ENCODE measurements around the gene CDH15. TPM values are rescaled to one million over a fixed set of nuclear protein-coding genes. Genes with fewer than 3 reads are reported as not detected.

Gene CDH15
- total and polyA plus RNA-seq, 2 of the 13 experiments (the other 11 are each of a cell fraction or from before 2014, with no cell fraction given) = 0.74 to 2.2 TPM

DNA sequence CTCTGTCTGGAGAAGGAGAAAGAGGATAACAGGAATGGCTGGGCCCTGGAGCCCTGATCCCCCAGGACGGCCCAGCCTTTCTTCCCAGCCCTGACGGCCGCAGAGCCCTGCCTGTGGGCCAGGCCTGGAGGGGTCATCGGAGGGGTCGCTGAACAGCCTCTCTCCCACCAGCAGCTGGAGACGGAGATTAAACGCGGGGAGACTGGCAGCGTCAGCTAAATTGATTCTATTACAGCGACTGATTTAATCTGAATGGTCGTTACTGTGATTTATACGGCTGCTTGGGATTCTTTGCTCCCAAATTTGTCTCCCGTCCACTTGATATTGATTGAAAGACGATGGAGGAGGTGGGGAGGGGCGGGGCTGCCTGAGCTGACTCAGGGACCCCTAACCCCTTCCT lies 7.1 kb upstream of the CDH15 start (continued):
- TF ChIP-seq, protein P1, sequence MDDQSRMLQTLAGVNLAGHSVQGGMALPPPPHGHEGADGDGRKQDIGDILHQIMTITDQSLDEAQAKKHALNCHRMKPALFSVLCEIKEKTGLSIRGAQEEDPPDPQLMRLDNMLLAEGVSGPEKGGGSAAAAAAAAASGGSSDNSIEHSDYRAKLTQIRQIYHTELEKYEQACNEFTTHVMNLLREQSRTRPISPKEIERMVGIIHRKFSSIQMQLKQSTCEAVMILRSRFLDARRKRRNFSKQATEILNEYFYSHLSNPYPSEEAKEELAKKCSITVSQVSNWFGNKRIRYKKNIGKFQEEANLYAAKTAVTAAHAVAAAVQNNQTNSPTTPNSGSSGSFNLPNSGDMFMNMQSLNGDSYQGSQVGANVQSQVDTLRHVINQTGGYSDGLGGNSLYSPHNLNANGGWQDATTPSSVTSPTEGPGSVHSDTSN (CRISPR knock-in tag; IDR thresholded peaks at IDR 0.05; ENCODE audit: borderline replicate concordance) = no peak
- no peak for TF ChIP-seq ZNF530 (CRISPR knock-in tag; IDR thresholded peaks at IDR 0.05; ENCODE audit: low read depth)
- TF ChIP-seq BRCA1 (CRISPR knock-in tag; IDR thresholded peaks at IDR 0.05) = no peak
- no peak for TF ChIP-seq YEATS2 (CRISPR knock-in tag; IDR thresholded peaks at IDR 0.05; ENCODE audit: borderline replicate concordance)

- Histone ChIP-seq H3K4me3 (replicated peaks in 1 of 3; ENCODE audit: insufficient read depth in 1 of 3, low read depth in 2 of 3, low read length in 3 of 3) (no peak overlapping the region), H3K9ac (ENCODE audit: insufficient read depth, low read depth, low read length) (no peak overlapping the region), H3K27ac (ENCODE audit: extremely low read length, insufficient read depth, low read length) (no peak overlapping the region), H2AFZ (ENCODE audit: low read length) (no peak overlapping the region), H3K36me3 (replicated peaks in 1 of 2; ENCODE audit: control insufficient read depth in 1 of 2, insufficient read depth in 2 of 2, low read length in 2 of 2) (no peaks in the 10 kb centered on the region), H3K4me1 (ENCODE audit: insufficient read depth, low read length) (peaks cover 46% of the 10 kb centered on the region), H3K9me3 (ENCODE audit: low read length) (no peaks in the 10 kb centered on the region), H3K4me2 (ENCODE audit: low read depth, low read length) (no peak overlapping the region), H3K79me2 (ENCODE audit: insufficient read depth, low read length) (no peaks in the 10 kb centered on the region), H3K27me3 (ENCODE audit: control insufficient read depth in 1 of 2, insufficient read depth in 2 of 2, low read length in 2 of 2) (peaks cover 24 to 83% of the 10 kb centered on the region in 2 experiments), H4K20me1 (ENCODE audit: insufficient read depth, low read length) (peaks cover 4% of the 10 kb centered on the region; the same call in 1 of the 2 replicates)
- POLR2A ChIA-PET = no interaction called here
- TF ChIP-seq HNRNPL (IDR thresholded peaks at IDR 0.05; ENCODE audit: low read depth, low read length) (peak; percentile 64; the same call in 1 of the 2 replicates), HMGA1 (CRISPR knock-in tag; conservative IDR thresholded peaks at IDR 0.05) (no peak), ZNF687 (CRISPR knock-in tag; IDR thresholded peaks at IDR 0.05) (peak; percentile 41), HOXA3 (CRISPR knock-in tag; IDR thresholded peaks at IDR 0.05) (no peak), RBM39 (IDR thresholded peaks at IDR 0.05; ENCODE audit: low read depth, low read length, poor library complexity, severe bottlenecking) (peak; percentile 42), ZNF234 (CRISPR knock-in tag; conservative IDR thresholded peaks at IDR 0.05) (no peak), ZBTB8A (CRISPR knock-in tag; IDR thresholded peaks at IDR 0.05; ENCODE audit: borderline replicate concordance, low read depth) (no peak), BHLHE40 (IDR thresholded peaks at IDR 0.05; ENCODE audit: low read length) (no peak)
- CTCF ChIA-PET (ENCODE audit: low intra/inter-chr PET ratio, low total read pairs) = no interaction called here
- WGBS (ENCODE audit: low lambda C conversion rate) = 26% methylated on average over 15 of the region's 20 CpGs
- ATAC-seq (no peak), DNase-seq (ENCODE audit: low spot score) (no peak), FAIRE-seq (no peak)
- intact Hi-C loops (cut with micrococcal nuclease; ENCODE audit: unreplicated experiment) = loop anchor here (5.0 kb wide), 4 partner anchors 223 to 423 kb away; no protein-coding TSS in a partner anchor
- in situ Hi-C loops (cut with HindIII; ENCODE audit: extremely low pct_ligation_motif_present, low pct_unique_long_range_greater_than_20kb) = loop anchor here (5.0 kb wide), 3 partner anchors 228 to 408 kb away; no protein-coding TSS in a partner anchor
- no TSS peak for BruUV-seq (replicated peaks)
Measured at GRCh38 chr16:89164847-89165680, 6.5 kb upstream of the CDH15 start.
